ENCODE data around the gene VSTM4.

- TF ChIP-seq CTCF (IDR thresholded peaks at IDR 0.05), result no peak
- TF ChIP-seq POLR2A (IDR thresholded peaks at IDR 0.05; ENCODE audit: low read depth), result no peak
- TF ChIP-seq POLR2AphosphoS5 (IDR thresholded peaks at IDR 0.05), result no peak
Observed at GRCh38 chr10:49153971-49154370, 38.6 kb upstream of the VSTM4 start.
